A673 (cell line): ENCODE results near the gene TANC1. TPM values are rescaled to one million over a fixed set of nuclear protein-coding genes. Genes with fewer than 3 reads are reported as not detected.
A peak's percentile ranks its signal among the peaks of the same experiment; 100 is the strongest.

Experiments
- BruUV-seq: library from RNA; stranded (reverse); fragments of 400-500 nt; replicated peaks from 2 replicates; lab custom pipeline; 2021; lab: Mats Ljungman, UMichigan
- CTCF ChIA-PET: fragments of 300-600 bp; sonication (Branson Sonifier 250); formaldehyde crosslinking; loops from one replicate; lab custom pipeline; 2022; ENCODE audit warnings: antibody characterized with exemption; lab: Charles Lee
- POLR2A ChIA-PET: fragments of 300-600 bp; sonication (Branson Sonifier 250); formaldehyde crosslinking; loops from one replicate; lab custom pipeline; 2022; ENCODE audit warnings: antibody characterized with exemption; ENCODE audit not compliant: low non-redundant PET; lab: Charles Lee
- DNase-seq: peaks from one replicate; pipeline ENCODE4 v3.0.0-alpha.2; 2015; ENCODE audit warnings: low spot score
- H3K27ac ChIP-seq: fragments of 200-600 bp; sonication (generic); 2 replicates; pipeline ENCODE4 v1.5.1; 2016; ENCODE audit warnings: mixed run types, low read depth, mild to moderate bottlenecking, mixed read lengths, antibody characterized with exemption, low read length; ENCODE audit not compliant: poor library complexity, severe bottlenecking
- H3K27me3 ChIP-seq: fragments of 200-600 bp; sonication (generic); replicated peaks from 2 replicates; pipeline ENCODE4 v1.6.1; 2017; ENCODE audit warnings: mixed run types, low read depth, mild to moderate bottlenecking, mixed read lengths, antibody characterized with exemption, low read length; ENCODE audit not compliant: insufficient read depth, poor library complexity
- H3K36me3 ChIP-seq: fragments of 200-600 bp; sonication (generic); 2 replicates; pipeline ENCODE4 v1.6.1; 2016; ENCODE audit warnings: mixed run types, mild to moderate bottlenecking, mixed read lengths, antibody characterized with exemption, low read length; ENCODE audit not compliant: insufficient read depth, poor library complexity, severe bottlenecking
- H3K4me1 ChIP-seq: fragments of 200-600 bp; sonication (generic); 2 replicates; pipeline ENCODE4 v1.6.1; 2017; ENCODE audit warnings: mixed run types, mild to moderate bottlenecking, mixed read lengths, antibody characterized with exemption, low read length; ENCODE audit not compliant: insufficient read depth, poor library complexity, severe bottlenecking
- H3K4me3 ChIP-seq: fragments of 200-600 bp; sonication (generic); 2 replicates; pipeline ENCODE4 v1.5.1; 2016; ENCODE audit warnings: low read depth, mixed run types, mild to moderate bottlenecking, mixed read lengths, low read length; ENCODE audit not compliant: poor library complexity, severe bottlenecking
- H3K9me3 ChIP-seq: fragments of 200-600 bp; sonication (generic); 2 replicates; pipeline ENCODE4 v1.6.1; 2016; ENCODE audit warnings: mixed run types, low read depth, mild to moderate bottlenecking, mixed read lengths, antibody characterized with exemption, low read length; ENCODE audit not compliant: poor library complexity, severe bottlenecking
- CTCF ChIP-seq: fragments of 300-800, 200-600 bp; sonication (generic); conservative IDR thresholded peaks from 2 replicates; pipeline ENCODE4 v1.5.1; 2017; ENCODE audit warnings: low read depth, mild to moderate bottlenecking, antibody characterized with exemption, low read length, moderate library complexity, mixed read lengths
- EZH2 ChIP-seq: fragments of 200-600 bp; sonication (generic); IDR thresholded peaks from 2 replicates; pipeline ENCODE4 v1.6.1; 2017; ENCODE audit warnings: borderline replicate concordance, low read depth, mild to moderate bottlenecking, mixed read lengths, antibody characterized with exemption, low read length; ENCODE audit not compliant: poor library complexity, severe bottlenecking
- intact Hi-C: fragments of 100-400 bp; cut with micrococcal nuclease; formaldehyde crosslinking; loops from one replicate; pipeline ENCODE4 v1.10.0; 2022; ENCODE audit not compliant: unreplicated experiment
- total RNA-seq: library from RNA; stranded (reverse); gene quantifications from 2 replicates; pipeline ENCODE4 v1.2.3, GENCODE V29; 2021

Gene TANC1
- total RNA-seq, 1 experiment from 2014 or later: 9.0 TPM

GRCh38 chr2:159246325-159246988 lies 278.0 kb downstream of the TANC1 start:
- CTCF ChIA-PET: no interaction called here

GRCh38 chr2:159249990-159250715 lies 281.7 kb downstream of the TANC1 start:
- intact Hi-C loops: no loop called here

More at GRCh38 chr2:159246325-159246988, 278.0 kb downstream of the TANC1 start:
- Histone ChIP-seq H3K36me3 (no peaks in the 10 kb centered on the region), H3K4me3 (no peak overlapping the region), H3K27me3 (no peaks in the 10 kb centered on the region), H3K4me1 (no peaks in the 10 kb centered on the region), H3K27ac (no peak overlapping the region), H3K9me3 (no peaks in the 10 kb centered on the region)
- BruUV-seq: no TSS peak
- no peak for DNase-seq
- intact Hi-C loops: no loop called here
- TF ChIP-seq CTCF: no peak
- TF ChIP-seq EZH2: no peak
- POLR2A ChIA-PET: interaction anchor here (0.5 to 0.6 kb wide), 2 partner anchors 491 to 685 kb away, joined by 4 to 12 read pairs; no protein-coding TSS in a partner anchor

More at GRCh38 chr2:159249990-159250715, 281.7 kb downstream of the TANC1 start:
- Histone ChIP-seq H3K9me3 (no peaks in the 10 kb centered on the region), H3K27me3 (no peaks in the 10 kb centered on the region), H3K36me3 (no peaks in the 10 kb centered on the region), H3K4me1 (no peaks in the 10 kb centered on the region), H3K4me3 (no peak overlapping the region), H3K27ac (no peak overlapping the region)
- TF ChIP-seq CTCF: no peak
- no peak for TF ChIP-seq EZH2
- peak; percentile 61 for DNase-seq
- POLR2A ChIA-PET: no interaction called here
- BruUV-seq: no TSS peak
- CTCF ChIA-PET: no interaction called here
